T-helper 9 cell (primary cell): Measurements from ENCODE around the gene CCNA1.

ENCODE experiments used
- DNase-seq: peaks from one replicate; pipeline ENCODE4 v3.0.0-alpha.2; 2020
- total RNA-seq, 2 donors: gene quantifications; one replicate each; lab custom pipeline; 2026; lab: John Stamatoyannopoulos, UW

Gene CCNA1
- 0 reads per million in 2 donors for total RNA-seq

- no peak for DNase-seq
Observed at GRCh38 chr13:36432106-36432544, at the start of gene CCNA1. Gene CCNA1 (plus strand): TSS chr13:36432495. CDS start chr13:36433057, 562 bp downstream.

GRCh38 chr13:36385489-36385888 lies 46.8 kb upstream of the CCNA1 start:
- DNase-seq = no peak

GRCh38 chr13:36395280-36395679 lies 37.0 kb upstream of the CCNA1 start:
- no peak for DNase-seq

DNA sequence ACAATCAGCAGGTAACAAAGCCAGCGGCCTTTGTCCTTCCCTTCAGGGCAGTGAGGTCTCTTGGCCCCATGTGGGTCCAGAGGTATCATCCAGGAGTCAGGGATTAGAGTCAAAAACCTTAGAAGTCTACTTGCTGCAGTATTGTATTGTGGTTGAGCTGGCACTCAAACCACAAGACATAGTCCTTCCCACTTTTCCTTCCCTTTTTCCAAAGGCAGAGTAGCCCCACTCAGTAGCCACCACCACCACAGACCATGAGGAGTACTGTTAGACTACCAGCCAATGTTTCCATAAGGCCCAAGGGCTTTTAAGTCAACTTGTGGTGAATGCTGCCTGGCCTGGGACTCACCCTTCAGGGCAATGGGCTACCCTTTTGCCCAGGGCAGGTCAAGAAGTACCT lies 27.1 kb upstream of the CCNA1 start:
- DNase-seq = no peak

GRCh38 chr13:36412736-36413135 lies 19.6 kb upstream of the CCNA1 start:
- no peak for DNase-seq

GRCh38 chr13:36413161-36413560 lies 19.1 kb upstream of the CCNA1 start:
- DNase-seq = no peak

DNA sequence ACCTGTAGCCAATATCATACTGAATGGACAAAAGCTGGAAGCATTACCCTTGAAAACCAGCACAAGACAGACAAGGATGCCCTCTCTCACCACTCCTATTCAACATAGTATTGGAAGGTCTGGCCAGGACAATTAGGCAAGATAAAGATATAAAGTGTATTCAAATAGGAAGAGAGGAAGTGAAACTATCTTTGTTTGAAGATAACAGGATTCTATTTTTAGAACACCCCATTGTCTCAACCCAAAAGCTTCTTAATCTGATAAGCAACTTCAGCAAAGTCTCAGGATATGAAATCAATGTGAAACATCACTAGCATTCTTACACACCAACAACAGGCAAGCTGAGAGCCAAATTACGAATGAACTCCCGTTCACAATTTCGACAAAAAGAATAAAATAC lies 17.8 kb upstream of the CCNA1 start:
- DNase-seq = no peak

DNA sequence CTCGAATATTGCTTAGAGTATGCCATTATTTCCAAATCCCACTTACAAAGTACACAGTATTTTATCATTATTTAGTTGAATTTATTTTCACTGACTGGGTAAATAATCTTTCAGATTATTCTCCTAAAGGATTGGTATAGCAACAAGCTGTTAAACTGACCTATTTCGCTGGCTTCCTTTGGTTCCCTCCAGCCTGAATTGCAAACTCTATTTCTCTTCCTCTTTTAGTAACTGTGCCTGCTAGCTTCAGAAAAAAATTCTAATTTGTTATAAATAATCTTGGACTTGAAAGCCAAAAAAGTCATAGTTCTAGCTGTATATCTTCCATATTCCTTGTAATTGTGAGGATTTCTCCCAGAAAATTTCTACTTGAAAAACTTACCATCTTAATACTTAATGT lies 15.0 kb upstream of the CCNA1 start:
- DNase-seq = no peak

DNA sequence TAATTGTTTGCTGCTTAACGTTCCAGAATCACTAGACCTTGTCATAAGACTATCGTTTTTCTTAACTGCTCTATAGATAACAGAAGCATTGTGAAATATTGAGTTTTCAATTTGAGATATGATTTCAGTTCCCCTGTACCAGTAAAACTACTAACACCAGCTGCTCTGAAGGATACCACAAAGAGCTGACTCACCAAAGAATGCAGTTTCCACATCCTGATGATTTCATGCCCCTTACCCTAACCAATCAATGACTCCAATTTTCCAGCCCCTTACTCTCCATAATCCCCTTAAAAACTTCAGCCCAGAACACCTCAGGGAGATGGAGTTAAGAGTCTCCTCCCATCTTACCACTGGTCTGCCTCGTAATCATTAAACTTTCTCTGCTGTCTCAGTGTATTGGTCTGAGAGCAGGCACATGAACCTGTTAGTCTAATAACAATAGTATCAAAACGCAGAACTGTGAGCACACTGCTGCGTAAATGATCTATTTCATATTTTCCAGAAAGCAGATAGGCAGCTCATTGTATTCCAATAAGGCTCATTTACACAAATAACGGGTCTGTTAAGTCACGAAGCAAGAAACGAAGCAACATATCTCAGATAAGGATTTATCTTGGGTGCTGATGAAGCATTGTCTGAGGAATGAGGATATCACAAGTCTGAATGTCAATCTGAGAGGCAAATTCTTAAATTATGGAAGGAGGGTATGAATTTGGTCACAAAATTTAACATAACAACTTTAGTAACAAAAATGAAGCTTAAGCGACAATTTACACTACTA lies 14.1 kb upstream of the CCNA1 start:
- no peak for DNase-seq

GRCh38 chr13:36420437-36420891 lies 11.8 kb upstream of the CCNA1 start:
- DNase-seq = peak; percentile 31

- DNase-seq = no peak
Observed at GRCh38 chr13:36421447-36421846, 10.8 kb upstream of the CCNA1 start.

DNA sequence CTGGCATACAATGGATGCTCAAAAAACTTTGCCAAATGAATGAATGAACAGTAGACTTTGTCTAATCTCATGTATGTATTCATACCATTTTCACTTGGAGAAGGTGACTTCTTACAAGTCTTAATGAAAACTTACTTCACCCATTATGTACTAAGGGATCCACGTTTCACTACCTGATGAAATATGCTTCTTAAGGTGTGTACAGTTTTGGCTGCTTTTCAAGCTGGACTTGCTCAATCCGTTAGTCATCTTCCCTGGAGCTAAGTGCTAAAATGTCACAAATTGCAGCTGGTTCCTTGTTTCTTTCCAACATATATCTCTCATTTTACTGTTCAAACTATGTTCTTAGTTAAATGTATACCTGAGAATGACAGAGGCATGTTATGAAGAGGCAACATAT lies 4.2 kb upstream of the CCNA1 start:
- no peak for DNase-seq

DNA sequence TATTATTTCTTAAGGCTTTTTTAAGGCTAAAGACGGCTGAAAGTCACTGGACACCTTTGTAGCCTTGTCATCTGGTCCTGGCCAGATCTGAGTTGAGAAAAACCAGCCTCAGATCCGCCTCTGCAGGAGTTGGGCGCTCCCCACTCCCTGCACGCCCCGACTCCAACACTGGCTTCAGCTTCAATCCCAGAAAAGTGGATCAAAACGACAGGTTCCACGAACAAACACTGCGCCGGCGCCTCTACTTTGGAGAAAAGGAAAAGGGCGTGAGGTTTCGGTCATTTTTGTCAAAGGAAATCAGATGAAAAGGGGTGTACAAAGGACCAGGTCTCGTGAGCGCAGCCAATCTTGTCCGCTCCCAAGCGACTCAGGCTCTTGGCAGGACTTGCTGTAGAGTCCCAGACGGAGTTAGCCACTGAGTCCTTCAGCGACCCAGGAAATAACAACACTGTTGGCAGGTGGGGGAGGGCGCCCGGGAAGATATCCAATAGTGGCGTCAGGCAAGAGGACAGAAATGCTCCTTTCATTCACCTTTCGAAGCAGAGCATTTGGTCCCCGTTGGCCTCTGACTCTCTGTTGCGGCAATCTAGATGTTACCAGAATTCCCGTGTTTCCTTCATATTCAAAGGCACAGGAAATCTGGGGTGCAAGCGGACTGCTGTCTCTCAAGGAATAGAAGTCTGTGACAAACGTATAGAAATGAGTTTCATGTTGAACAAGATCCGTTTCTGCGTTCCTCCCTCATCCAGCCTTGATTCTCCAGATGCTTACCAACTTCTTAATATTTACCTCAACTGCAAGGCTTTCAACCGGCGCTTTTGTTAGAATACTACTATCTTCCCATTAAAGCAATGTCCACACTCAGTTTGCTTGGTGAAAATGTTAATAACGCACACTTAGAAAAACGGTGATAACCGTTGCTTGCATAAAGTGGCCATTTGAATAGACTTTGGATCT lies 1.8 kb upstream of the CCNA1 start:
- no peak for DNase-seq

GRCh38 chr13:36431204-36432105 lies 840 bp upstream of the CCNA1 start:
- DNase-seq = no peak

- no peak for DNase-seq
Observed at GRCh38 chr13:36436811-36437210, 4.5 kb downstream of the CCNA1 start.

GRCh38 chr13:36438594-36439483 lies 6.5 kb downstream of the CCNA1 start:
- no peak for DNase-seq

DNA sequence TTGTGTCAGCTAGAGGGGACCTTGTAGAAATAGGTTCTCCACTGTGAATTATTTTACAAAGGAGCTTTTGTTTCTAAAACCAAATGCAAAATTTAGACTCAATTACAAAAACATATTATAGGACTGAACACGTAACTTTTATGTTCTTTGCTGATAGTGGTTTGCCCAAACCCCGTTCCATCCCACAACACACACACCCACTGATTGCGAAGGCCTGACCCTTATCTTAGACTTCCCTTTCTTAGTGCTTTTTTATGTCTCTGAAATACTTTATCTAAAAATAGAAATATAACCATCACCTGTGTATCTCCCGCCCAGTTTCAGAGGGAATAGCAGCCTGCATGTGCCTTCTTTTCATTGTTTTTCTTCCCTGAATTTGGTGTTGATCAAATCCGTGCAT lies 13.0 kb downstream of the CCNA1 start:
- no peak for DNase-seq

GRCh38 chr13:36445891-36446351 lies 13.6 kb downstream of the CCNA1 start:
- no peak for DNase-seq

DNA sequence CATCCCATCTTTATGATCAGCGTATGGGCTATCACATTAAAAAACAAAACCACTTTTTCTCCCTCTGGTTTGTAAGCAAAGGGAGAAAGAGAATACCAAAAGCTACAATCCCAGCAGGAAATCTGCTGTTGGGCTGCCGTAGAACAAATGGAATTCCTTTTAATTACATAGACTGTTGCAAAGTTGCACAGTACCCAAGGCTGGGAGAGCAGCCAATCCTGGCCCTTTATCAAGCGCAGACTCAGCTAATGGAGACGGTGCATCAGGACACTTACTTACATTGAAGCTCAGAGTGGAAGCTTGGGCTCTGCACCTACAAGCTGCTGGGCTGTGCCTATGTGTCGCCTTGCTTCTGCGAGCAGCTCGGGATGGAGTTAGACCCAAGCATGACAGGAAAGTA lies 15.2 kb downstream of the CCNA1 start:
- DNase-seq = no peak

GRCh38 chr13:36450534-36450933 lies 18.2 kb downstream of the CCNA1 start:
- no peak for DNase-seq

- DNase-seq = no peak
Observed at GRCh38 chr13:36453516-36453915, 21.2 kb downstream of the CCNA1 start.
